DMS 273 treated with DMSO at 0.1 percent for 48 hours (cell line): Measurements from ENCODE around the gene PRR5L.

Experiments used
- DNase-seq: peaks from one replicate; lab custom pipeline; 2025; lab: John Stamatoyannopoulos, UW

Gene PRR5L

DNA sequence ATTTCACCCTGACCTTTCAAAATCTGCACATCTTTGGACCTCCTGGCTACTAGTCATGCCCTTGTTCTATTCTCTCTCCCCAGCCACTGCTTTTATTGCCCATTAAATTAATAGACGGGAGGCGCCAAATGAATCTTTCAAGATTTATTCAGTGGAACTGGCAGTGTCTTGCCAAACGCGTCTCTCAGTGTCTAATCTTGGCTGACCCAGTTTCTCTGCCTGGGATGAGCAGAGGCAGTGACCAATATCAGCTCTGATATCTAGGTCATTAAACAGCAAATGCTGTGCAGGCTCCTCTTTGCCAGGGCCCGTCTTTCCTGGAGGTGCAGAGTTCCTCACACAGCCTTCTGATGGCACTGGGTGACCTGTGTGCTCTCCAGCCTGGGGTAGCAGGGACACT is 140.0 kb downstream of the PRR5L start:
- DNase-seq, result no peak

DNA sequence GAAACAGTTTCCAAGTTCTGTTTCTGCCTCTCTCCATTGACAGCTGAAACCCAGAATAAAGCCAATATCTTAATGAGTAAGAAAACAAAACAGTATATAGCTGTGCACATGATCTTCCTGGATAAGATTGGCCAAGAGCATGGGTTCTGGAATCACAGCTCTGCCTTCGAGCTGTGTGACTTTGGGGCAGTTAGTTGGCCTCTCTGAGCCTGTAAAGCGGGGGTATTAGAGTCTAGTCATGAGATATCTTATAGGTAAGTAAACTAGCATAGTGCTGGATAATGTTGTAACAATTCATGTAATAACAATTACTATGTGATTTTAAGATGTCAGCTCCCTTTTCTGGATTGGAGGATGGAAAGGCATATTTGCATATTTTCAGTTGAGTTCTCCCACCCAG is 140.5 kb downstream of the PRR5L start:
- no peak for DNase-seq

GRCh38 chr11:36437413-36437812 is 141.3 kb downstream of the PRR5L start:
- DNase-seq, result no peak

- DNase-seq, result no peak
Measured at GRCh38 chr11:36438126-36438525, 142.0 kb downstream of the PRR5L start.

DNA sequence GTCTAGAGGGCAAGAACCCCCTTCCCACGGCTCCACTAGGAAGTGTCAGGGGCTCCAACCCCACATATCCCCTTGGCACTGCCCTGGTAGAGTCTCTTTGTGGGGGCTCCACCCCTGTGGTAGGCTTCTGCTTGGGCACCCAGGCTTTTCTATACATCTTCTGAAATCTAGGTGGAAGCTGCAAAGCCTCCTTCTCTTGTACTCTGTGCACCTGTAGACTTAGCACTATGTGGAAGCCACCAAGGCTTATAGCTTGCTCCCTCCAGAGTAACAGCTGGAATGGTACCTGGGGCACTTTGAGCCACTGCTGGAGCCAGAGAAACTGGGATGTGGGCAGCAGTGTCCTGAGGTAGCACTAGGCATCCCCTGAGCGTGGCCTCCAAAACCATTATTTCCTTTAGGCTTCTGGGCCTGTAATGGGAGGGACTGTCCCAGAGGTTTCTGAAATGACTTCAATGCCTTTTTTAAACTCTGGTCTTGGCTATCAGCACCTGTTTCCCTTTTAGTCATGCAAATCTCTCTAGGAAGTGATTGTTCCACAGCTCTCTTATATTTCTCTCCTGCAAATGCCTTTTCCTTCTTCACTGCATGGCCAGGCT is 145.6 kb downstream of the PRR5L start:
- DNase-seq, result no peak

- DNase-seq, result no peak
Measured at GRCh38 chr11:36443661-36444060, 147.6 kb downstream of the PRR5L start.

DNA sequence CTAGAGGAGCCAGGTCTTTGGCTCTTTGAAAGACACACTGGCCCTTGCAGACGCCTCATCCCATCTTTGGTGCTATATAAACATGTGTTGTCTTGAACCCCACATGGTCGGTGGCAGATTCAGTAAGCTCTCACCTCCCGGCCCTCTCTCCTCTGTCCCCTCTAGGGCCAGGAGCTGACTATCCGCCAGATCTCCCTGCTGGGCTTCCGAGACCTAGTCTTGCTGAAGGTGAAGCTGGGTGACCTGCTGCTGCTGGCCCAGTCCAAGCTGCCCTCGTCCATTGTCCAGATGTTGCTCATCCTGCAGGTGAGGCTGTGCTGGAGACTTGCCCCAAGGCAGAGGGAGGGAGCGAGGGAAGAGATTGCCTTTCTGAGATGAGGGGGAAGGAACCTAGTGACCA is 150.0 kb downstream of the PRR5L start:
- no peak for DNase-seq

GRCh38 chr11:36447514-36447913 is 151.4 kb downstream of the PRR5L start:
- no peak for DNase-seq

DNA sequence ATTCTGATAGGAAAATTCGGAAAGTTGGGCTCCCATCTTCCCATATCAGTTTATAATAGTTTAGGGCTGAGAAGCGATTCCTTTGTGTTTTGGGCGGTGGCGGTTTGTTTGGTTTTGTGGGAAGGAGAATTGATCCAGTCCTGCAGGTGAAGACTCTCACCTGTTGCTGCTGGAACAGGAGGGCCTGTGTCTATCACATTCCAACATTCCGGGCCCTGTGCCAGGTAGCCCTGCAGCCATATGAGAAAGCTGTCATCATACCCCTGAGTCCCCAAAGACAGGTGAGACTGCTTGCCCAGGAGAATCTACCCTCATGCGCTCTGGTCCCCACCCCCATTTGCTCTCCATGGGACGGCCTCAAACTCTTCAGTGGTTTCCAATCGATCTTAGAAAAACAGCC is 151.9 kb downstream of the PRR5L start:
- no peak for DNase-seq

DNA sequence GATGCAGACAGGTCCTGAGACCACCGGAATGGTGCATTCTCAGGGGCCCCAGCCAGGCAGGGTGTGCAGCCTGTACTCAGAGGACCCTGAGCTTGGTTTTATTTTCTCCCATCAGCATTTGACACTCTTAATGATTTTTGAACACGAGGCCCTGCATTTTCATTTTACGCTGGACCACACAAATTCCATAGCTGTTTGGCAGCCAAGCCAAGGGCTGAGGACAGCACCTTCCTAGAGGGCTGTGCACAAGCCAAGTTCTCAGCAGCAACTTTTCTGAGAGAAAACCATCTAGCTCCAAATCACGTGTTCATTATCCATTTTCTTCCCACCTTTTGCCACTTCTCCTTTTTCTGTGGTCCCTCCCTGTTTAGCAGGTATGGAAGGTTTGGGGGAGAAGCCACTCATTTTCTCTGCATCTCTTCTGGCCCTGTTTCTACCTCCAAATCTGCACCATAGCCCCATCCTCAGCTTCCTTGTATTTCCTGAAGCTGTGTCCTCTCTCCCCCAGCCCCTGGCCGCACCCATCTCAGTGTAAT is 153.5 kb downstream of the PRR5L start:
- DNase-seq, result no peak

DNA sequence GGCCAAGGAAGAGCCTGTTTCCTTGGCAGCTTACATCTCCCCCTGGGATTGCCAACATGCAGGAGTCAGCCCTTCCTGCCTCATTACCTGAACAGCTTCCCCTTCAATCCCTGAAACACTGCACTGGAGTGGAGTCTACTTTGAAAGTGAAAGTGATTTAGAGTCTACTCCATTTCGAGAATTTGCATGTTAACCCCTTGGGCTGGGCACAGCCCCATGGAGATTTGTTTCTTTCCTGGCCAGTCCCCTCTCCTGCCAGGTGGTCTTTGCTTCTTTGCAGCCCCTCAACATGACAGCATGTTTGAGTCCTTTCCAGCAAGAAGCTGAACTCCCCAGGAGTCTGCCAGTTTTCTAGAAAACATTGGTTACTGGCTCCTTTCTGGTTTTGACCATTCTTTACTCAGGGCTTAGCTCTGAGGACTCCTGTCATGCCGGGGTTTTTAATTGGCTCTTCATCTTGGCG is 154.1 kb downstream of the PRR5L start:
- DNase-seq, result no peak

DNA sequence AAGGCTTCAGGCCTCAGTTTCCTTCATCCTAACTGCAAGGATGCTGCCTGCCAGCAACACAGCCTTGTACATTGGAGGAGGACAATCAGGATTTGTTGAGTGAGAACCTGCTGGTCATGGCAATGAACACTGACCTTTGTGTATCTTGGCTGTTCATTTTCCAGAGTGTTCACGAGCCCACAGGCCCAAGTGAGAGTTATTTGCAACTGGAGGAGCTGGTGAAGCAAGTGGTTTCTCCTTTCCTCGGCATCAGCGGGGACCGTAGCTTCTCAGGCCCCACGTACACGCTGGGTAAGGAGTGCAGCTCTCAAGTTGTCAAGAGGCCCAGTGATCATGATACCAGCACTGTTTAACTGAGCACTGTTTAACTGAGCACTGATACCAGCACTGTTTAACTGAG is 155.0 kb downstream of the PRR5L start:
- no peak for DNase-seq

GRCh38 chr11:36451681-36452080 is 155.6 kb downstream of the PRR5L start:
- no peak for DNase-seq

GRCh38 chr11:36452236-36452940 is 156.3 kb downstream of the PRR5L start:
- no peak for DNase-seq

- DNase-seq, result no peak
Measured at GRCh38 chr11:36452961-36453360, 156.9 kb downstream of the PRR5L start.

DNA sequence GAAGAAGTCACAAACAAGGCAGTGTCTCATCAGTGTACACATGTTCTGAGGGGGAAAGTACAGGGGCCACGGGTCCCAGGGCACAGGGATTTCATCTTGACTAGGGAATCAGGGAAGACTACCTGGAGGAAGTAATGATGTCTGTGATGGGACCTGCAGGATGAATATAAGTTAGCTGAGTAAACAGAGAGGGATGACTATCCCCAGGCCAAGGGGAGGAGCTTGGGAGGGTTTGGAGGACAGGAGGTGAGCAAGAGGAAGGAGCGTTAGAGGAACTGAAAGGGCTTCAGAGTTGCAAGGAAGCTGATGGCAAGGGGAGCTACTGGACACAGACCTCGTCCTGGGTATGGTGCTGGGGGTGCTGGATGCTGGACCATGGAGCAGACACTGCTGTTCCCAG is 157.6 kb downstream of the PRR5L start:
- DNase-seq, result no peak

- DNase-seq, result no peak
Measured at GRCh38 chr11:36454551-36454940, 158.5 kb downstream of the PRR5L start.

DNA sequence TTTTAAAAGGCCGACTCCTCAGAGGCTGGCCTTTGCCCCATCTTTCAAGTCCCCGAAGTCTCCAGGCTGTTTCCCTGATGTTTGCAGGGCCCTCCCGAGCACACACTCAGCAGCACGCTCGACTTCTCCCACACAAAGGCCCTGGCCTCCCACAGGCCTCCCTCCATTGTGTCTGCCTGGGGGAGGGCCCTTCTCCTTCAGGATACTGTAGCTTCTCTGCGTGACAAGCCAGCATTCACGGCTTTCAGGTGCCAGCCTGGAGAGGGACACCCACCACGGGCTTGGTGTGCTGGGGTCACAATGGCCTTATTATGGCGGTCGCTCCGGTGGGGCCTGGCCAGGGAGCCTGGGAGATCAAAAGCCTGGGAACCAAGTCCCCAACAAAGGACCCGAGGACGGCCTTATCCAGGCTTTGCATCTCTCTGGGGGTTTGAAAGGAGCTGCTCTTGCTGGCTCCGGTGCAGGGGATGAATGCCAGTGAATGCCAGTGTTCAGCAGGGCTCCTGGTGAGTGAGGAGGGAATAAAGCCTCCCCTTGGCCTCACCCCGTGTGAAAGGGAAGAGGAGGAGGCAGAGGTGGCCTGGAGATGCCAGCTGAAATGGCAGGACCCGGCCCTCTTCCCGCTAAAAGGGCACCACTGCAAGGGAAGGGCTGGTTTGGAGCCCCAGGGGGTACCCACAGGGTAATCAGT is 159.0 kb downstream of the PRR5L start:
- no peak for DNase-seq

- DNase-seq, result no peak
Measured at GRCh38 chr11:36455658-36456111, 159.6 kb downstream of the PRR5L start.

DNA sequence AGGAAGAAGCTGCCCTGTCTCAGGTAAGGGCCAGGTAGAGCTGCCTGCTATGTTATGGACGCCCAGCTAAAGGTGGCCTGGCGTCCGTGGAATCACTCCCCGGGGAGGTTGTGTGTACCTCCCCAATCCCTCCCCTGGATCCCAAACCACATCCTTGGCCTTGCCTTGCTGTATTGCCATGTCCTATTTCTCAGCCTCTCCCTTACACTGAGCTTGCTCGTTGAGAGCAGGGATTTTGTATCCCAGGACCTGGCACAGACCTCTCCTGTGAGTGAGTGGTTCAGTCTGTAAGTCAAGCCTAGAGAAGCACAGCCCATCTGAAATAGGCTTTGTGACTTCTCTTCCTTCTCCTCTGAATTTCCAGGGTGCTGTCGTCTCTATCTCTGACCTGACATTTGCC is 160.1 kb downstream of the PRR5L start:
- DNase-seq, result no peak

DNA sequence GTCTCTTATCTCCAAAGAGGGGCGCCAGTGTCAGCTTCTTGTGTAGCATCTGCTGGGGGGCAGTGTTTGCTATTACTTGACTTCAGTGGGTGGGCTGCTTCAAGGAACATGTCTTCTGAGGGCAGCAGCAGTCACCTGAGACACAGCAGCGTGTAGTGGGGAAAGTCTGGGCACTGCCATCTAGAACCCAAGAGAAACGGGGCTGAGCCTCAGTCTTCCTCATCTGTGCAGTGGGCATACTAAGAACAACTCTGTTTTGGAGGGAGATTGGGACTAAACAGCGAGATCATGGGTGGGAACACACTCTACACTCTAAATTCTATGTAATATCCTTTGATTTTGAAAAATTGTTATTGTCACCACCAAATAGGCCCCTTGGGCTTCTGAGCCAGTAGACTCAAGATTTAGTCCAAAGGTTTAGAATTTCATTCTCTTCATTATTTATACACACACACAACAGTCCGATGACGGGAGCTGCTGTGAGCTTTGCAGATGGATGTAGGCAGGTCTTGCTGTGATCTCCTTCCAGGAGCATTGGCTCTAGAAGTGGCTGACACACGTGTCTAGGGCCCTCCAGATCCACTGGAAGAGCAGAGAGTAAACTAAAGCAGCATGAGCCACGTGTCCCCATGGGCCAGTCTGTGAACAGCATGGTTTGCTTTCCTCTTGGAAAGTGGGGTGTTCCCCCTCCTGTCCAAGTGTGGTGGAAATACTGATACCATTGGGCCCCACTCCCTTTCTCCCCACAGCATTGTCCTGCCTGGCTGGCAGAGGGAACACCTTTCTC is 162.2 kb downstream of the PRR5L start:
- DNase-seq, result no peak

GRCh38 chr11:36459046-36459445 is 163.0 kb downstream of the PRR5L start:
- DNase-seq, result no peak
